NCI-H2171 treated with DMSO at 0.1 percent for 48 hours (cell line): ENCODE data around the gene MXD3.
"Not testable (repeated sequence)": the region's sequence is repeated elsewhere in the genome, so short reads cannot be mapped to it uniquely, and the experiment has no call there.

Experiments used
- DNase-seq: peaks from one replicate; lab custom pipeline; 2025; lab: John Stamatoyannopoulos, UW

MXD3 gene

GRCh38 chr5:177265395-177265794 lies 46.3 kb downstream of the MXD3 start:
- DNase-seq = no peak

GRCh38 chr5:177264178-177264577 lies 47.5 kb downstream of the MXD3 start:
- DNase-seq = no peak

- no peak for DNase-seq
Measured at GRCh38 chr5:177261510-177261909, 50.2 kb downstream of the MXD3 start.

- DNase-seq = no peak
Measured at GRCh38 chr5:177260961-177261360, 50.7 kb downstream of the MXD3 start.

- DNase-seq = not testable (repeated sequence)
Measured at GRCh38 chr5:177258711-177259110, 53.0 kb downstream of the MXD3 start.
